ENCODE results near the gene DCTN4. TPM values are rescaled to one million over a fixed set of nuclear protein-coding genes. Genes with fewer than 3 reads are reported as not detected.

DCTN4 gene
- total RNA-seq, 1 experiment from 2014 or later = 48.5 TPM

DNA sequence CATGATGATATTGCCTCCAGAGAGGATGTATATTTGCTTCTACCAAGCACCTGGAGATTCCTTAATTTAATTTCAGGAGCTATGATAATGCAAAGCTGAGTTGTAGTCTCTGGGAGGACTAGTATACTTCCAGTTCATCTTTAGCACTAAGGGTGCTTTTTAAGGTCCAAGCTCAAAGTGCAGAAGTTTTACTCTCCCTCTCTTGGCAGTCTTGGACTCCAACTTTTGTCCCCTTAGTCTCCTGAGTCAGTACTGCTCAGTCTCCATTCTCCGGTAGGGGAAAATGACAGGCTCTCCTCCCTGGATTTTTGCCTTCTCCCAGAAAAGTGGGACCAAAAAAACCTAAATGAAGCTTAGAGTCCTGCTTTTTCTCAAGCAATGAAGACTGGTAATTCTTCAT lies 28.1 kb upstream of the DCTN4 start:
- H3K79me2 ChIP-seq (ENCODE audit: insufficient read depth, low read length) = peaks cover 2% of the 10 kb centered on the region; the same call in 1 of the 2 replicates
- no peak overlapping the region for H2BK15ac ChIP-seq (ENCODE audit: low read depth, low read length)
- no peak overlapping the region for H3K27ac Mint-ChIP-seq
- no peak overlapping the region for H3K23ac ChIP-seq (ENCODE audit: insufficient read length, low read depth, low read length)
- no peak overlapping the region for H3K4ac ChIP-seq (ENCODE audit: low read depth, low read length)
- H2AK5ac ChIP-seq (ENCODE audit: insufficient read length, low read length) = no peak overlapping the region
- no peak for DNase-seq
- H3K18ac ChIP-seq (ENCODE audit: insufficient read length, low read depth, low read length) = no peak overlapping the region
- H3K9me3 Mint-ChIP-seq = peaks cover 12 to 16% of the 10 kb centered on the region in 2 experiments
- H3K9ac ChIP-seq (ENCODE audit: extremely low read depth, insufficient read length, low read length) = no peak overlapping the region
- no peak overlapping the region for H3K4me2 ChIP-seq (ENCODE audit: insufficient read depth, insufficient read length, low read length)
- H4K8ac ChIP-seq (replicated peaks; ENCODE audit: insufficient read length, low read depth, low read length) = no peak overlapping the region
- no peaks in the 10 kb centered on the region for H3K27me3 ChIP-seq (ENCODE audit: insufficient read depth, low read length)
- H3K79me1 ChIP-seq (ENCODE audit: insufficient read depth, low read depth, low read length, poor library complexity, severe bottlenecking) = no peaks in the 10 kb centered on the region
- H3K27me3 Mint-ChIP-seq (ENCODE audit: low read depth) = peaks cover 6% of the 10 kb centered on the region
- no peak overlapping the region for H3K56ac ChIP-seq (ENCODE audit: insufficient read length, low read depth, low read length)
- no peaks in the 10 kb centered on the region for H4K20me1 ChIP-seq (ENCODE audit: control insufficient read depth, insufficient read depth, insufficient read length)
- no peak overlapping the region for H3T11ph ChIP-seq (ENCODE audit: low read length)
- WGBS (ENCODE audit: extremely low coverage, insufficient read length, low lambda C conversion rate) = no CpG with 5 or more reads among the region's 1 CpG
- H3K4me1 Mint-ChIP-seq = peaks cover 72 to 78% of the 10 kb centered on the region in 2 experiments
- H2AFZ ChIP-seq (ENCODE audit: low read length) = no peak overlapping the region
- H4K91ac ChIP-seq (ENCODE audit: insufficient read length, low read depth, low read length) = no peak overlapping the region
- no peak overlapping the region for H2BK20ac ChIP-seq (ENCODE audit: low read depth, low read length, poor library complexity, severe bottlenecking)
- H3K4me1 ChIP-seq (ENCODE audit: insufficient read depth, low read length) = peaks cover 18% of the 10 kb centered on the region
- TF ChIP-seq, protein P1, sequence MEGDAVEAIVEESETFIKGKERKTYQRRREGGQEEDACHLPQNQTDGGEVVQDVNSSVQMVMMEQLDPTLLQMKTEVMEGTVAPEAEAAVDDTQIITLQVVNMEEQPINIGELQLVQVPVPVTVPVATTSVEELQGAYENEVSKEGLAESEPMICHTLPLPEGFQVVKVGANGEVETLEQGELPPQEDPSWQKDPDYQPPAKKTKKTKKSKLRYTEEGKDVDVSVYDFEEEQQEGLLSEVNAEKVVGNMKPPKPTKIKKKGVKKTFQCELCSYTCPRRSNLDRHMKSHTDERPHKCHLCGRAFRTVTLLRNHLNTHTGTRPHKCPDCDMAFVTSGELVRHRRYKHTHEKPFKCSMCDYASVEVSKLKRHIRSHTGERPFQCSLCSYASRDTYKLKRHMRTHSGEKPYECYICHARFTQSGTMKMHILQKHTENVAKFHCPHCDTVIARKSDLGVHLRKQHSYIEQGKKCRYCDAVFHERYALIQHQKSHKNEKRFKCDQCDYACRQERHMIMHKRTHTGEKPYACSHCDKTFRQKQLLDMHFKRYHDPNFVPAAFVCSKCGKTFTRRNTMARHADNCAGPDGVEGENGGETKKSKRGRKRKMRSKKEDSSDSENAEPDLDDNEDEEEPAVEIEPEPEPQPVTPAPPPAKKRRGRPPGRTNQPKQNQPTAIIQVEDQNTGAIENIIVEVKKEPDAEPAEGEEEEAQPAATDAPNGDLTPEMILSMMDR (conservative IDR thresholded peaks at IDR 0.05) = no peak
- H2BK12ac ChIP-seq (ENCODE audit: insufficient read length, low read depth, low read length) = no peak overlapping the region
- H3K27ac ChIP-seq (ENCODE audit: insufficient read length, low read depth, low read length) = no peak overlapping the region
- no peak overlapping the region for H4K5ac ChIP-seq (ENCODE audit: insufficient read length, low read depth, low read length)
- peaks cover 24 to 40% (median 25%) of the 10 kb centered on the region in 3 experiments for H3K36me3 Mint-ChIP-seq (ENCODE audit: insufficient read depth in 1 of 3, low read depth in 3 of 3)
- H2BK120ac ChIP-seq (ENCODE audit: low read depth, low read length, poor library complexity, severe bottlenecking) = no peak overlapping the region
- H3K14ac ChIP-seq (ENCODE audit: insufficient read depth, low read length) = no peak overlapping the region
- no peaks in the 10 kb centered on the region for H3K9me3 ChIP-seq (ENCODE audit: control insufficient read depth, low read depth, low read length)
- no peak overlapping the region for H2BK5ac ChIP-seq (ENCODE audit: insufficient read length, low read length)
- no peaks in the 10 kb centered on the region for H3K23me2 ChIP-seq (ENCODE audit: insufficient read length, low read depth, low read length, poor library complexity, severe bottlenecking)
- H3K4me3 Mint-ChIP-seq = no peak overlapping the region

Data from H9 (cell line).